Skeletal muscle cell (primary cell): Measurements from ENCODE around the gene IQCM.
"Not testable (repeated sequence)": the region's sequence is repeated elsewhere in the genome, so short reads cannot be mapped to it uniquely, and the experiment has no call there.

ENCODE experiments used
- DNase-seq: peaks from one replicate; pipeline ENCODE4 v3.0.0-alpha.2; 2010; ENCODE audit warnings: low read depth
- H3K4me3 ChIP-seq: 2 replicates; pipeline ENCODE4 v1.5.1; 2011; ENCODE audit warnings: low read depth, mild to moderate bottlenecking, control low read depth, low read length, moderate library complexity

The IQCM gene

DNA sequence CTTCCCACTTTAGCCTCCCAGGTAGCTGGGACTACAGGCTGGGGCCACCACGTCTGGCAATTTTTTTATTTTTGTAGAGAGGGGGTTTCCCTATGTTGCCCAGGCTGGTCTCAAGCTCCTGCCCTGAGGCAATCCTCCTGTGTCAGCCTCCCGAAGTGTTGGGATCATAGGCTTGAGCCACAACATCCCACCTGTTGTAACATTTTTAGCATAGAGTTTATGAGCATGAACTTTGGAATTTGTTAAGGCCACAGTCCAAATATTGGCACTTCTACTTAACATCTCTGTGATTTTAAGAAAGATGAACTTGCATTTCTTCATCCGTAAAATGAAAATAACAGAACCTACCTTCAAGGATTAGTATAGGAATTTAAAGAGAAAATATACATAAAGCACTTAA is 445.6 kb downstream of the IQCM start:
- DNase-seq: no peak
- H3K4me3 ChIP-seq: no peak overlapping the region

GRCh38 chr4:149353241-149353640 is 462.4 kb downstream of the IQCM start:
- DNase-seq: no peak

DNA sequence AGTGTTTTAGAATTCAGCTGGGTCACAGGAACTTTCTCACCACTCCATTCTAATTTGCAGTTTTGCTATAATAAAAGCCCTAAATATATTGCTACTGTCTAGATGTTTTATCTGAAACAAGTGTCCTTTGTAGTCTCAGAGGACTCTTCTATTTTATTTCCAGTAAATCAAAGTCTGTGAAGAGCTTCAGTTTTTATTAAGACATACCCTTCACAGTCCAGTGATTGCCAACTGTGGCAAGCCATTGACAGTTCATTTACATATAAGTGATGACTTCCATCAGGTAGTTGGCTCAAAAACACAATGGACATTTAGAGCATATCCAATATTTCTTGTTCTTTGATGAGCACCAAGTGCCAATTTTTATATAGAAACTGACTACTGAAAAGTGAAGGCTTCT is 466.1 kb downstream of the IQCM start:
- no peak for DNase-seq
- no peak overlapping the region for H3K4me3 ChIP-seq

More at GRCh38 chr4:149353241-149353640, 462.4 kb downstream of the IQCM start:
- no peak overlapping the region for H3K4me3 ChIP-seq

- no peak overlapping the region for H3K4me3 ChIP-seq
- peak; percentile 80 for DNase-seq
Measured at GRCh38 chr4:149347139-149347538, 468.5 kb downstream of the IQCM start.

- DNase-seq: peak; percentile 22
- no peak overlapping the region for H3K4me3 ChIP-seq
Measured at GRCh38 chr4:149345424-149345823, 470.2 kb downstream of the IQCM start.

DNA sequence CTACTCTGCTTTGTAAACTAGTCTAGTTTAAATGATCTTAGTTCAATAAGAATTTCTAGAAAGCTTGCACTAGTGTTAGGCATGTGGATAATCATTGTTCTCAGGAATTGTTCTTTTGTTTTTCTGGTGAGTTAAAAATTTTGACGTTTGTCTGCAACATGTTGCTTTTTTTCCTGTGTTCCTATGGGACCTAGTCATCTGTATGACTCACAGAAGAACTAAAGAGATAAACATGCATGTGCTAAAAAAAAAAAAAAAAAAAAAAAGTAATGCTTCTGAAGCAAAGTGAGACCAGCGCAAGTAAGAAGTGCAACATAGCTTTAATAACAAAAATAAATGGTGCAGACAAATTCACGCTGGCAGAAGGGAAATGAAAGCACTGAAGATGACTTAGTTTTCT is 471.2 kb downstream of the IQCM start:
- H3K4me3 ChIP-seq: no peak overlapping the region
- DNase-seq: peak; percentile 70

DNA sequence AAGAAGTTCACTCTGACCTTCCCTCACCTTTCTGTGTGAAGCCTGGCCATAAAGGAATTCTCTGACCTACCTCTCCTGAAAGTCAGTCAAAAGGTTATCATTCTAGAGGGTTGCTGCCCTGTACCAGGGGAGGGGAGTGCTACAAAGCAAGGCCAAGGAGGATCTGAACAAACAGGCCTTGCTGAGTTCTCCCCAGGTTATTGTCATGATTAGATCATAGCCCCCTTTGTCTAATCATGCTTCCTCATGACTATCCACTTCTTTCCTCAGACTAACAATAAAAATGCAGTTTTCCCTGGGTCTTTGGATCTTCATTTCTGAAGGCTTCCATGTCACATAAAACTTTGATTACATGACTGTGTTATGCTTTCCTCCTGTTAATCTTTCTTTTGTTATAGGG is 472.0 kb downstream of the IQCM start:
- no peak for DNase-seq

GRCh38 chr4:149341117-149341516 is 474.5 kb downstream of the IQCM start:
- not testable (repeated sequence) for H3K4me3 ChIP-seq, DNase-seq

More for the DNA sequence above, 472.0 kb downstream of the IQCM start:
- no peak overlapping the region for H3K4me3 ChIP-seq

DNA sequence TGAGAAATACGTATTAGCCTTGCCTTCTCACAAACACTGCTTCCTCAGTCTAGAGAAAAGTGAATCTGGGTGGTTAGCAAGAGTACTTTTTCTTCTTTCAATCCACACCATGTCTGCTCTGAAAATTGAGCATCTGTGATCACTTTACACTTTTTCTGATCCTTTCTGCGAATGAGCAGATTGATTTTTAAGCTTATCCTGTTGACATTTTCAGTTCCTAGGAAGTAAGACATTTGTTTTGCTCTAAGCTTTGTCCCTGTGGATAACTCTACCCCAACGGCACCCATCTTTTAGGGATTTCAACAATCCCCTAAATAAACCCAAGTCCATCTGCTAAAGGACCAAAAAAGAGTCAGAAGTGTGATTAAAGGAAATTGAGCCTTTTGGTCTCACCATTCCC is 487.5 kb downstream of the IQCM start:
- no peak for DNase-seq
- no peak overlapping the region for H3K4me3 ChIP-seq

GRCh38 chr4:149322203-149322602 is 493.4 kb downstream of the IQCM start:
- DNase-seq: no peak
- no peak overlapping the region for H3K4me3 ChIP-seq

- H3K4me3 ChIP-seq: no peak overlapping the region
Measured at GRCh38 chr4:149321438-149321837, 494.2 kb downstream of the IQCM start.

DNA sequence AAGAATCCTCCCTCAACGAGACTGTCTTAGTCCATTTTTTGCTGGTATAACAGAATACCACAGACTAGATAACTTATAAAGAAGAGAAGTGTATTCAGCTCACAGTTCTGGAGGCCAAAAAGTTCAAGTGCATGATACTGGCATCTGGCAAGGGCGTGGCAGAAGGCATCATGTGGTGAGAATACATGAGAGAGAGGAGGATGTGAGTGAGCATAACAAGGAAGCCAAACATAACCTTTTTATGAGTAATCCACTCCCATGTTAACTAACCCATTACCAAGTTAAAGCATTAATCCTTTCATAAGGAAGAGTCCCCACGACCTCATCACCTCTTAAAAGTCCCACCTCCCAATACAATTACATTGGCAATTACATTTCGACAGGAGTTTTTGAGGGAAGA is 504.6 kb downstream of the IQCM start:
- no peak for DNase-seq
- no peak overlapping the region for H3K4me3 ChIP-seq

More at GRCh38 chr4:149321438-149321837, 494.2 kb downstream of the IQCM start:
- no peak for DNase-seq

DNA sequence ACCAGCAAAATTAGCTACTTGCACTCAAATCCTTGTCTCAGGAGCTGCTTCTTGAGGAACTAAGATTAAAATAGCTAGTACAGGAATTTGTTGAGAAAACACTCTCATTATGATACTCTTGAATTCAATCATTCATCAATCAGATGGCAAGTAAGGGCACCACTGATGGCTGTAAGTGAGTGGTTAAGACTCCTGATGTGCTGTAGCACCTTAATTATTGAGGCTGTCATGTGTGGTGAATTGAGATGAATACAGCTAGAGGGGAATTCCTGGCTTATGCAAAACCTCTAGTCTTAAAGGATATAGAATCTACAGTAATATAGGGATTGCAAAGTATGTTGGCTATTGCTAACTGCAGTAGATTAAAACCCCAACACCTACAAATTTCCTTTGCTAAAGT is 509.1 kb downstream of the IQCM start:
- DNase-seq: no peak
- no peak overlapping the region for H3K4me3 ChIP-seq
